DMS 273 (cell line): ENCODE results near the gene CEP43.
A peak's percentile ranks its signal among the peaks of the same experiment; 100 is the strongest.

ENCODE experiments used
- DNase-seq: peaks from one replicate; lab custom pipeline; 2025; ENCODE audit not compliant: unreplicated experiment; lab: John Stamatoyannopoulos, UW

The CEP43 gene

DNA sequence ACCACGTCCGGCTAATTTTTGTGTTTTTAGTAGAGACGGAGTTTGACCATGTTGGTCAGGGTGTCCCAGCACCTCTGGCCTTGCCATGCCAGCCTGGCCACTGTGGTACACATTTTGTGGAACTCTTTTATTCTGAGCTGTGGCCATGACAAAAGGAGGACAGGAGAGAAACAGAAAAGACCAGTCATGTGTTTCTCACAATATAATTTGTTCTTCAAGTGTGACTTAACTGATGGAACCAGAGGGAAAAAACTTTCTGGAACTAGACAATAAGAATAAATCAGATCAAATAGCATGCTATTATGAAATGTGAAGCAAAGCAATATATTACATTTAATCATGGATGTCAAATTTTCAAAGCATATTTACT is 38.6 kb upstream of the CEP43 start:
- no peak for DNase-seq

DNA sequence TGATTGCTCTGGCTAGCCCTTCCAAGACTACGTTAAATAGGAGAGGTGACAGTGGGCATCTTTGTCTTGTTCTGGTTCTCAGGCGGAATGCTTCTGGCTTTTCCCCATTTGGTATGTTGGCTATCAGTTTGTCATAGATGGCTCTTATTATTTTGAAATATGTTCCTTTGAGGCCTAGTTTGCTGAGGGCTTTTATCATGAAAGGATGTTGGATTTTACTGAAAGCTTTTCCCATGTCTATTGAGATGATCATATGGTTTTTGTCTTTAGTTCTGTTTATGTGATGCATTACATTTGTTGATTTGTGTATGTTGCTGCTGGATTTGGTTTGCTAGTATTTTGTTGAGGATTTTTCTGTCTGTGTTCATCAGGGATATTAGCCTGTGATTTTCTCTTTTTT is 32.9 kb upstream of the CEP43 start:
- DNase-seq: no peak

GRCh38 chr6:166969390-166970002 is 29.7 kb upstream of the CEP43 start:
- DNase-seq: no peak

- DNase-seq: no peak
These were observed 29.1 kb upstream of the CEP43 start for GRCh38 chr6:166970091-166970490.

- no peak for DNase-seq
These were observed 28.4 kb upstream of the CEP43 start for GRCh38 chr6:166970776-166971175.

DNA sequence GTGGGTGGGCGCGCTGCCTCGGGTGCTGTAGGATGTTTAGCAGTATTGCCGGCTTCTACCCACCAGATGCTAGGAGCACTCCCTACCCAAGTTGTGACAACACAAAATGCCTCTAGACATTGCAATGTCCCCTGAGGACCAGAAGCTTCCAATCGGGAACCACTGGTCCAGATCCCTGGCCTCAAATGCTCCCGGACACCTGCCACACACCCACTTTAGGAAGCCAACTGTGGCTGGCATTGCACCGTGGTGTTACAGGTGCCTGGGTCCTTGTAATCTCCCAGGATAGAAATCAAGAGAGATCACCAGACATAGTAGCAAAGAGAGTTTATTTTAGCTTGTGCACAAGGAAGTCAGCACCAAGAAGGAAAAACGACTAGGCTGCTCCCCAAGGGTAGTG is 27.9 kb upstream of the CEP43 start:
- no peak for DNase-seq

DNA sequence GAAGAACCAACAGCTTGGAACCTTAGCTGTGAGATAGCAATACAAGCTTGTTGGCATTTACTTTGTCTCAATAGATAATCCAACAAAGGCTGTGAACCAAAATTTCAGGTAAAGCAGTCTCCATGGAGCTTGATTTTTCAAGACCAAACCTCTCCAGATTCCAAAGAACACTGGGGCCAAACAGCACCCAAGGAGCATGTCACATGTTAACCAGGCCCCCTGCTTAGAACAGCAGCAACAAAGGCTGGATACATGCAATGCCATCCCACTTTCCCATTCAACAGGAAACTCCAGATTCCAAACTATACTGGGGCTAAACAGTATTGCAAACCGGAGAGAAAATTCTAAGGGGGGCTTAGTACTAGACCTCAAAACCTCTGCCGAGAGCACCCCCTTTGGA is 27.1 kb upstream of the CEP43 start:
- no peak for DNase-seq

GRCh38 chr6:166976636-166977035 is 22.6 kb upstream of the CEP43 start:
- no peak for DNase-seq

- no peak for DNase-seq
These were observed 21.3 kb upstream of the CEP43 start for GRCh38 chr6:166977621-166978525.

DNA sequence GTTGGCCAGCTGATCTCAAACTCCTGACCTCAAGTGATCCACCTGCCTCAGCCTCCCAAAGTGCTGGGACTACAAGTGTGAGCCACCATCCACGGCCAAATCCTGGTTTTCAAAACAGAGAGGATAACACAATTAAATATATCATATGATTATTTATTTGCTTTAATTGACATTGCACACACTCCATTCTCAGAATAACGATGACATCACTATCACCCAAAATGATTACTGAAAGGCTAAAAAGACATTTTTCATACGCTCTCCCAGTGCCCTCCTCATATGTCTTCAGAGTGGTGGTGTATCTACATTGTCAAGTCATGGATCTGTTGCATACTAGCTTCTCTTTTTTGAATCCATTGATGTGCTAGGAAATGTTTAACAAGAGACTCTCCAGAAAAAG is 18.5 kb upstream of the CEP43 start:
- DNase-seq: no peak

DNA sequence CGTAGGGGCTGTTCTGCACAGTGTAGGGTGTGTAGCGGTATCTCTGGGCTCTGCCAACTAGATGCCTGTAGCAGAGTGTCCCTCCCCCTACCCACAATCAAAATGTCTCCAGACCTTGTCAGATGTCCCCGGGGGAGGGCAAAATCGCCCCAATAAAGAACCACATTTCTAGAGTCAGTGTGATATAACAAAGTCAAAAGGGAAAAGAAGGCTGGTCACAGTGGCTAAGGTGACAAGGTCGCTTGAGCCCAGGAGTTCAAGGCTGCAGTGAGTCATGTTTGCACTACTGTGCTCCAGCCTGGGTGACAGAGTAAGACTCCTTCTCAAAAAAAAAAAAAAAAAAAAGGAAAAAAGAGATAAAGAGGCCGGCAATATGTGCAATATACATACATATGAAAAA is 11.7 kb upstream of the CEP43 start:
- no peak for DNase-seq

DNA sequence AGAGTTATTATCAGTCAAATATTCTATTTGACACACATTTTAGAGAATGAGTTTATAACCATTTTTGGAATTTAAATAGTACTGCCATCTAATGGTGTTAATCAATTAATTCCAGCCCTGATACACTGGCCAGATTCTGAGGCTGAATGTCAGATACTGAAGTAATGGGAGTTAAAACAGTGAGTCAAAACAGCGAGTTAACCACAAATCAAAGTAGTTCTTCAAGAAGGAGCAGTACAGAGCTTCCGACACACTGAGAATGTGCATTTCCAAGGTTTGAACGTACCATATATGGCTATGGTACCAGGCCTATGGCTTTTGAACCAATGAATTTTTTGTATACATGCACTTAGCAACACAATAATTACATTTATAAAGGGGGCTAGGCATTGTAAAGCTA is 11.3 kb upstream of the CEP43 start:
- DNase-seq: no peak

DNA sequence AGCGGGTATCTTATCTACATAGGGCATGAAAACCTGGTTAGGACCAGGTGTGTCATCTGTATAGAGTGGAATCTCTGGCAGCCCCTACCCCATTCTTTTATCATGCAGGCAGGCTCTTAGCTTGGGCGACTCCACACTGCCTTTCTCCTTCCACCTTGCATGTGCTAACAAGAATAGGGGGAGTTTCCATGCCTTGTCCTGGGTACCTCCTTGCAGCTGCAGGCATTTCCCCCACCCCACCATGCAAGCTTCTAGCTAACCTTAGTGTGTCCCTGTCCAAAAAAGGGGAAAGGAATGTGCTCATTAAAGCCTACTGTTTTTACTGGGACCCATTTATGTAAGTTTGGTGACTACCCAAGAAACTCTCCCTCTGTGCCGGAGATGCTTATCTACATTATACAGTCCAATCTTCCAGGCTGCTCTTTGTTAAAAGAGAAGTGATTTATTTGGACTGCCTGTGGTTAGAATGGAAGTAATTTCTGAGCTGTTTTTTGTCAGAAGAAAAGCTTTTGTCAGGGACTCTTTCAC is 10.5 kb upstream of the CEP43 start:
- no peak for DNase-seq

DNA sequence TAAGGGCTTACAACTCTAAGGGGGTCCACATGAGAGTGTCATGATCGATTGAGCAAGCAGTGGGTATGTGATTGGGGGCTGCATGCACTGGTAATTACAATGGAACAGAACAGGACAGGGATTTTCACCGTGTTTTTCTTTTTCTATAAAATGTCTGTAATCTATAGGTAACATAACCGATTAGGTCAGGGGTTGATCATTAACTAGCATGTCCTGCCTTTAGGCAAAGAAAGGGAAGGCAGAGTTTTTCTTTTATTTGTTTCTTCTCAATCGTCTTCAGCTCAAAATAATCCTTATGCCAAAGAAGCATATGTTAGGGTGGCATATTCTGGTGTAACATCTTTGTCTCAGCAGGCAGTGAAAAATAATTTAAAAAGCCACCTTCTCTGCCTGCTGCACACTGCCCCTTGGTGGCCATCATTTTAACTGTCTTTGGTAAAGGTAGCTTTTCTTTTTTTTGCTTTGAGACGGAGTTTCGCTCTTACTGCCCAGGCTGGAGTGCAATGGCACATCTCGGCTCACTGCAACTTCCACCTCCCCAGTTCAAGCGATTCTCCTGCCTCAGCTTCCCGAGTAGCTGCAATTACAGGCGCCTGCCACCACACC is 9.7 kb upstream of the CEP43 start:
- DNase-seq: peak; percentile 42

GRCh38 chr6:166996406-166996805 is 2.8 kb upstream of the CEP43 start:
- DNase-seq: no peak

DNA sequence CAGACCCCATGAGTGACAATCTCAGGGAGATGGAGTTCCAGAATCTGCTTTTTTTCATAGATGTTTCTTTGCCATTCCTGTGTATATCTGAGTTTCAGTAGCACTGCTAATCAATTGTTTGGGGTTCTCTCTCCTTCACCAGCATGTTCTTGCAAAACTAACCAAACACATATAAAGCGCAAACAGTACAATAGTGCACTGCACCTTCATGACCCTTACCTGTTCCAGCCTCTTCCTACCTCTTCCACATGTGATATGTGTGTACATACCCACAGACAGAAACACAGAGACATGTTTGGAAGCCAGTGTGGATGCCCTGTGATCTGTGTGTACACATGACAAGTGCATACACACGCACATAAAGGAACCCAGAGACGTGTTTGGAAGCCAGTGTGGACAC is 1.8 kb upstream of the CEP43 start:
- no peak for DNase-seq

GRCh38 chr6:166997768-166998255 is 1.4 kb upstream of the CEP43 start:
- peak; percentile 82 for DNase-seq

DNA sequence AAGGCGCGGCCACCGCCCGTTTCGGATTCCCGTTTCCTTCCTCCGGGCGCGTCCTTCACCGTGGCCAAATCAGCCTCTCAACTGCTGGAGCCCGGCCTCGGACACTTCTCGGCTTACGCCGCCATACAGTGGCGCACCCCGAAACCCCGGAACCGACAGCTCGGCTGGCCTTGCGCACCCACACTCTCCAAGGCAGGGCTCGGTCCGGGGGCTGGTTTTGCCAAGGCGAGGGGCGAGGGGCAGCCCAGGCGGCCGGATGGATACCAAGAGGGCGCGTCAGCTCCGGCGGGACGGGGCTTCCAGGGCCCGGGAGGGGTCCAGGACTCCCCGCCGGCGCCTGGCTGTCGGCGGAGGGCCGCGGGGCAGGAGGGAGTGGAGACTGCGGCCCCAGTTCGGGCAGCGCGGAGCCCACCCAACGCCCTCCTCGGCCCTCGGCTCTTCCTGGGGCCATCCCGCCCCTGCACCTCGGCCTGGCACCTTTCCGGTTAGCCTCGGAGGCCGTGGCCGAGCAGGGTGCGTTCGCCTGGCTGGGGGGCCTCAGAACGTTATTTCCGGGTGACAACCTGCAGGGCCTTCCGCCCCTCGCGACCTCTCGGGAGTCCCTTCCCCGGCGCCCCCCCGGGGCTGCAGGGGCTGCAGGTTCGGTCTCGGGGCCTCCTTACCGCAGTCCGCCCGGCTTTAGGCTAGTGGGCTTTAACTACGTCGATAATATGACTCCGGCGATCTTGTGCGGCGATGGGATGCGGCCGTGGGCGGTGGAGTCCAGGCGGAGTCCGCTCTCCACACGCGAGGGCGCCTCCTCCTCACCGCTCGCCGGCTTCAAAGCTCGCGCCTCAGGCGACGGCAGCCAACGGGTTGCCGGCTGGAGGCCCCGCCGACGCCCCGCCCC is 697 bp upstream of the CEP43 start:
- DNase-seq: peak; percentile 65

DNA sequence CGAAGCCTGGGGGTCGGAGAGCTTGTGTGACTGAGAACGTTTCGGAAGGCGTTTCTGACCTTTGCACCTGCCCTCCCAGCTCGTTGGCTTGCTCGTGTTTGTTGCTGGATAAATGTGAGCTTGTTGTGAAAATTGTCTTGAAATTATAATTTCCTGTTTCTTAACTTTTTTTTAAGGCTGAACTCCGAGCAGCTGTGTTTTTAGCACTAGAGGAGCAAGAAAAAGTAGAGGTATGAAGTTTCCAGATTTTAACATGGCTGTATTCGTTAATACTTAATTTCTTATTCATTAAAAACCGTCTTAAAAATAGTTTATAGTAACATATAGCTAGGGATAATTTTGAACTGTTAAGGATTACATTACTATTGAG is 672 bp downstream of the CEP43 start:
- no peak for DNase-seq

GRCh38 chr6:167000759-167001158 is 1.6 kb downstream of the CEP43 start:
- DNase-seq: no peak
